HG03039 (cell line): ENCODE data around the gene C22orf15.

Experiments used
- ATAC-seq: cut with Tn5 transposase; IDR thresholded peaks from one replicate; pipeline ENCODE4 v1.9.1; 2021; ENCODE audit warnings: mild to moderate bottlenecking, moderate library complexity; ENCODE audit not compliant: unreplicated experiment

The C22orf15 gene

GRCh38 chr22:23750714-23751440 lies 11.9 kb upstream of the C22orf15 start, which contains the start of gene ZNF70:
ZNF70 (minus strand) TSS chr22:23751112; CDS start chr22:23745140, 5,972 bp downstream.
- ATAC-seq: peak; percentile 66

DNA sequence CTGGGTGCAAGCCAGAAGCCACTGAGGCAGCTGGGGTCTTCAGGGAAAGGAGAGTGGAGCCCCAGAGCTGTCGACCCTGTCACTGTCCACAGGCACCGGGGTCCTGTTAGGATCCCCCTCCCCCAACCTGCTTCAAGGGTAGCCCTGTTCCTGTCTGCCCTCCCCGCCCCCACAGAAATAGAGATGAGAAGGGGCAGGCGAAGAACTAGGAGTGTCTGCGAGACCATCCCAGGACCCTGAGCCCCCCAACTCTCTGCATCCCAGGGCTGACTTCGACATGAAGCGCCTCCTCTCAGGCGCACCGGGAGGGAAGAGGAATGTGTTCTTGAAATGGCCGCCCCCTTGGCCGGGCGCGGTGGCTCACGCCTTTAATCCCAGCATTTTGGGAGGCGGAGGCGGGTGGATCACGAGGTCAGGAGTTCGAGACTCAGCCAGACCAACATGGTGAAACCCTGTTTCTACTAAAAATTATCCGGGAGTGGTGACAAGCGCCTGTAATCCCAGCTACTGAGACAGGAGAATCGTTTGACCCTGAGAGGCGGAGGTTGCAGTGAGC lies 11.3 kb upstream of the C22orf15 start:
- ATAC-seq: peak; percentile 21

- no peak for ATAC-seq
Observed at GRCh38 chr22:23752090-23752691, 10.6 kb upstream of the C22orf15 start.

DNA sequence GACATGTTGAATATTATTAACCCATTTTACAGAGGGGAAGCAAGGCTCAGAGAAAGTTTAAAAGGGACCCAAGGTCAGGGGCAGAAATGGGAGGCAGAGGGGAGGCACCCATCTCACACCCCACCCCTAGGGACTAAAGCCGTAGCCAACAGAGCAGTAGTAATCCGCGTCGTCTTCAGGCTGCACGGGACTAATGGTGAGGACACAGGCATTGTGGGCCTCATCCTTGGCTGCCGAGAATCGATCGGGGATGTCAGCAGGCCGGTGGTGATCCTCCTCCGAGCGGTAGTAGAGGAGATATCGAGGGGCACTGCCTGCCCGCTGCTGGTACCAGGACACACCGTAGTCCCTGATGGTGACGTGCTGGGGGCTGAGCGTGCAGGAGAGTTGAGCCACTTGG lies 10.0 kb upstream of the C22orf15 start:
- no peak for ATAC-seq

DNA sequence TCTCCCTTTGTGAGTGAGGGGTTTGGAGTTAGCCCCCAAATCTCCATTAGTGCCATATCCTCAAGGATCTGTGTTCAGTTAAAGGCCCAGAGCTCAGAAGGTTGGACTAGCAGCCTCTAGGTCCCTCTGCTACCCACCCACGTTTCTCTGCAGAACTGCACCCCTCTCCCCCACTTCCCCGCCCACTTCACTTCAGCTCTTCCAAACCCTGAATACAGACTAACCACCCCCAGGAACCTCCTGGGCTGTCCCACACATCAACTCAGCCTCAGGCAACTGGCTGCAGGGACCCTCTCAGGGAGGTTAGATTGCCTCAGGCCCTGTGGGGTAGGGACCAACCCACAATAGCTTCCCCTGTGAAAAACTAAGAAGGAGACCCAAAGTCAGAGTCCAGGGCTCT lies 9.4 kb upstream of the C22orf15 start:
- no peak for ATAC-seq

- no peak for ATAC-seq
Observed at GRCh38 chr22:23754220-23754919, 8.4 kb upstream of the C22orf15 start, which contains the start of gene VPREB3. VPREB3 (minus strand) TSS chr22:23754425; CDS start chr22:23754363, 62 bp downstream.

DNA sequence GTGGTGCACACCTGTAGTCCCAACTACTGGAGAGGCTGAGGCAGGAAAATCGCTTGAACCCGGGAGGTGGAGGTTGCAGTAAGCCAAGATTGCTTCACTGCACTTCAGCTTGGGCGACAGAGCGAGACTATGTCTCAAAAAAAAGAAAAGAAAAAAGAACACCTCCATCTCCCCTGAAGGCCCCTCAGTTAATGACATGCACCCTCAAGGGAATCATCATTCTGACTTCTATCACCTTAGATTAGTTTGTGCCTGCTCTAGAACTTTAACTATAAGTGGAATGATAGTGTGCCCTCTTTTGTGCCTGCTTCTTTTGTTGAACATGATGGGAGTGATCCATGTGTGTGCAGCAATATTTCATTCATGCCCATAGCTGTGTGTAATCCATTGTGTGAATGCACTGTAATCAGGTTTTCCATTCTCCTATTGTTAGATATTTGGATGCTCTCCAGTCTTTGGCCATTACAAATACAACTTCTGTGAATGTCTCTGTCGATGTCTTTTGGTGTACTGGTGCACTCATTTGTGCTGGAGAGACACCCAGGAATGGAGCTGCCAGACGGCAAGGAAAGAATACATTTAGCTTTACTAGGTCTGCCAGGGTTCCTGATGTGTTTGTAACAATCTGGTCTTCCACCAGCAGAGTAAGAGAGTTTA lies 7.7 kb upstream of the C22orf15 start:
- ATAC-seq: no peak

GRCh38 chr22:23755711-23756110 lies 7.1 kb upstream of the C22orf15 start:
- no peak for ATAC-seq

GRCh38 chr22:23756891-23757290 lies 5.9 kb upstream of the C22orf15 start:
- ATAC-seq: no peak

DNA sequence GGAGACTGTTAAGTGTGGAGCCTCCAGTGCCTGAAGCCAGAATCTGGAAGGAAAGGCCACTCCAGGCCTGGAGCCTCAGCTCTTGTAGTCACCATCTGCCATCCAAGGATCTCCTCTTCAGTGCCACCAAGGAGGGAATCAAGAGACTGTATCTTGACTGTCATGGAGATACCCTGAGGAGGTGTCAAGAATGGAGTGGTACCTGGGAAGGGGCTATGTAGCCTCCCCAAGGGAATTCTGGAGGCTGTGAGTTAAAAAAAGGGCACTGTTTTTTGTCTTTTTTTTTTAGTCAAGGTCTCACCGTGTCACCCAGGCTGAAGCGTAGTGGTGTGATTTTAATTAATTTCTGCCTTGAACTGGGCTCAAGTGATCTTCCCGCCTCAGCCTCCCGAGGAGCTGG lies 3.2 kb upstream of the C22orf15 start:
- no peak for ATAC-seq

DNA sequence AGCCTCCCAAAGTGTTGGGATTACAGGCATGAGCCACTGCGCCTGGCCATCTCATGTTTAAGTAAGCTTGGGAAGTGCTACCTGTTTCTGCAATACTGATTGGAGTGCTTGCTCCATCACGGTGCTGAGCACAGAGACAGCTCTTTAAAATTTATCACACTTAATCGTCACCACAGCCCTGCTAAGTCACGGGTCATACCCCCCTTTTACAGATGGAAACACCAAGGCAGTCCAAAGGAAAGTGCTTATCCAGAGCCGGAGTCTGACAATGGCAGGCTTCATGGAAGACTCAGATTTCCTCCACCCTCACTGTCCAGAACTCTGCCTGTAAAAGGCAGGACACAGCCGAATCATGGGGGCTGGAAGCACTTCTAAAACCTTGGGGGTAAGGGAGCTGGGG lies 2.7 kb upstream of the C22orf15 start:
- no peak for ATAC-seq

DNA sequence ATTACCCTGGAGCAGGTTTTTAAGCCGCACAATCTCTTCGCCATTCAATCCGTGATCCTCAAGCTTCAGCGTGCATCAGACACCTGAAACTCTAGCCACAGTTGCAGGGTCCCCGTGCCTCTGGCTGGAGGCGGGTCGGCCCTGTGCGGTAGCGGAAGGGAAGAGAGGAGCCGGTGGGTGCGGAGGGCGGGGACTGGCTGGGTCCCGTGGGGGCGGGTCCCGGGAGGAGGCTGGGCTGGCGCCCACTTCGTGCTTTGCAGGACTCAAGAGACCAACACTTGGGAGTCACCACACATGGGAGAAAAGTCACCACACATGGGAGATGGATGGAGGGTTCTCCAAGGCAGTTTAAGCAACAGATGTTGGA lies 772 bp downstream of the C22orf15 start:
- no peak for ATAC-seq

- no peak for ATAC-seq
Observed at GRCh38 chr22:23763954-23764353, 1.2 kb downstream of the C22orf15 start.

GRCh38 chr22:23764899-23765881 lies 2.4 kb downstream of the C22orf15 start:
- no peak for ATAC-seq

DNA sequence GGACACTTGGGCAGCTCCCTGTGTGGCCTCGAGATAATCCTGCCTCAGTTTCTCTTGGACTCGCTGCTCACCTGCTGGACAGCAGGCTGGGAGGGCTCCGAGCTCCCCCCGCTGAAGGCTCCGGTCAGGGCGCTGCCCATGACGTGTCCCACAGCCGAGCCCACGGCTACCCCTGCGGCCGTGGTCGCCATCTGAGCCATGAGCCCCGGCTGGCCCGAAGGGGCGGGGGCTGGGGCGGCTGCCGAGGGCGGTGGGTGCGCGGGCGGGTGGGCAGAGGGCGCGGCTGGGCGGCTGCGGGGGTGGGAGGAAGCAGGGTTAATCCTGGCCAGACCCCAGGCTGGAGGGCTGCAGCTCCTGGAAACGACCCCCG lies 4.5 kb downstream of the C22orf15 start:
- ATAC-seq: no peak

GRCh38 chr22:23767673-23768548 lies 5.1 kb downstream of the C22orf15 start, which contains the start of gene CHCHD10:
CHCHD10 (minus strand) TSS chr22:23767972; CDS start chr22:23767874, 98 bp downstream.
- peak; percentile 44 for ATAC-seq

- ATAC-seq: no peak
Observed at GRCh38 chr22:23769321-23769965, 6.7 kb downstream of the C22orf15 start.

DNA sequence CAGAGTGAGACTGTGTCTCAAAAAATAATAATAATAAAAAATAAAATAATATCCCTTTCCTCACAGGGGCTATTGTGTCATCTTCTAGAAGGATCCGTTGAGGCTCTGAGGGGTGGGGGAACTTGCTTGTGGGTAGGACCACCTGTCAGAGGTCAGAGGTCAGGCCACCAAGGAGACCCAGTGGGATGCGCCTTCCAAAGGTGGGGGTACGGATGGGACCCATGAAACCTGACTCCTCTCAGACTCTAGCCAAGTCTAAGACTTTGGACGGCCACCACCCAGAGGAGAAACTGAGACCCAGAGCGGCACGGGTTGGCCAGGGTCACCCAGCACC lies 9.5 kb downstream of the C22orf15 start:
- no peak for ATAC-seq
